Stomach smooth muscle (tissue), 2 donors: Measurements from ENCODE around the gene CPT1B.

Experiments used
- H3K27ac ChIP-seq: one replicate; pipeline ENCODE4 v1.7.0; 2013; ENCODE audit warnings: mild to moderate bottlenecking, low read length, inconsistent platforms
- H3K27me3 ChIP-seq, 2 donors: one replicate each; pipeline ENCODE4 v1.7.0; 2013; ENCODE audit warnings: low read length in 2 of 2; ENCODE audit not compliant: insufficient read depth in 2 of 2, control insufficient read depth in 1 of 2
- H3K36me3 ChIP-seq, 2 donors: one replicate each; pipeline ENCODE4 v1.7.0; 2013; ENCODE audit warnings: low read length in 2 of 2; ENCODE audit not compliant: control insufficient read depth in 2 of 2, insufficient read depth in 2 of 2
- H3K4me1 ChIP-seq: one replicate; pipeline ENCODE4 v1.7.0; 2013; ENCODE audit warnings: low read length; ENCODE audit not compliant: control insufficient read depth, insufficient read depth
- H3K4me3 ChIP-seq, 2 donors: one replicate each; pipeline ENCODE4 v1.7.0; 2013; ENCODE audit warnings: low read length in 2 of 2
- H3K9ac ChIP-seq, 2 donors: one replicate each; pipeline ENCODE4 v1.7.0; 2013; ENCODE audit warnings: low read length in 2 of 2, mild to moderate bottlenecking in 1 of 2
- H3K9me3 ChIP-seq, 2 donors: one replicate each; pipeline ENCODE4 v1.7.0; 2013; ENCODE audit warnings: low read length in 2 of 2; ENCODE audit not compliant: control insufficient read depth in 2 of 2
- donor health status: healthy.
- donor health status: Pancreatic carcinoma.

Gene CPT1B

DNA sequence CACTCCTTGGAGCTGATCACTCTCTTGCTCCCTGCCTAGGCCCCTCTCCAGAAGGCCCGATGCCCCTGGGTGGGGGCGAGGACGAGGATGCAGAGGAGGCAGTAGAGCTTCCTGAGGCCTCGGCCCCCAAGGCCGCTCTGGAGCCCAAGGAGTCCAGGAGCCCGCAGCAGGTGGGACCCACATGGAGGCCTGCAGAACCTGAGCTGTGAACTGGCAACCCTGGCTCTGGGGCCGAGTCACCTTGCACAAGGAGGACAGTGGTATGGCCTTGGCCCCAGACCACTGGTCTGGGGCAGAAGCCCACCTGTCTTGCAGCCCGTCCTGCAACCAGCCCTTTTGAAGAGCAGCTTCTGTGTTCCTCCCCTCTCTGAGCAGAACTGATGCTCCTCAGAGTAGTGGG lies 59.1 kb downstream of the CPT1B start:
- H3K27me3 ChIP-seq, result no peaks in the 10 kb centered on the region
- peaks cover 7% of the 10 kb centered on the region for H3K4me1 ChIP-seq
- H3K9me3 ChIP-seq, result no peaks in the 10 kb centered on the region
- H3K9ac ChIP-seq, result no peak overlapping the region
- H3K27ac ChIP-seq, result no peak overlapping the region
- peaks cover 37 to 56% of the 10 kb centered on the region in 2 donors for H3K36me3 ChIP-seq
- H3K4me3 ChIP-seq, result no peak overlapping the region
